Skeletal muscle satellite cell (primary cell): ENCODE results near the gene LAMA4.
"Not testable (repeated sequence)": the region's sequence is repeated elsewhere in the genome, so short reads cannot be mapped to it uniquely, and the experiment has no call there.

Experiments used
- H3K27me3 ChIP-seq: 2 replicates; pipeline ENCODE4 v1.7.0; 2013; ENCODE audit warnings: low read length; ENCODE audit not compliant: control insufficient read depth, insufficient read depth
- H3K36me3 ChIP-seq: 2 replicates; pipeline ENCODE4 v1.7.0; 2013; ENCODE audit warnings: mild to moderate bottlenecking, control low read depth, low read length; ENCODE audit not compliant: insufficient read depth
- H3K4me1 ChIP-seq: 2 replicates; pipeline ENCODE4 v1.7.0; 2013; ENCODE audit warnings: low read length; ENCODE audit not compliant: control insufficient read depth, insufficient read depth
- H3K4me2 ChIP-seq: 2 replicates; pipeline ENCODE4 v1.7.0; 2013; ENCODE audit warnings: mild to moderate bottlenecking, low read length
- H3K4me3 ChIP-seq: 2 replicates; pipeline ENCODE4 v1.7.0; 2013; ENCODE audit warnings: low read length
- H3K9ac ChIP-seq: 2 replicates; pipeline ENCODE4 v1.7.0; 2013; ENCODE audit warnings: mild to moderate bottlenecking, low read depth, low read length, moderate library complexity
- H3K9me3 ChIP-seq: replicated peaks from 2 replicates; pipeline ENCODE4 v1.7.0; 2013; ENCODE audit warnings: mild to moderate bottlenecking, control low read depth, low read length

LAMA4 gene

GRCh38 chr6:112123982-112124381 is 130.4 kb downstream of the LAMA4 start:
- Histone ChIP-seq H3K4me2 (no peak overlapping the region), H3K4me3 (no peak overlapping the region), H3K36me3 (no peaks in the 10 kb centered on the region), H3K9me3 (no peaks in the 10 kb centered on the region), H3K4me1 (no peaks in the 10 kb centered on the region), H3K27me3 (no peaks in the 10 kb centered on the region), H3K9ac (no peak overlapping the region)

GRCh38 chr6:112122756-112123155 is 131.6 kb downstream of the LAMA4 start:
- Histone ChIP-seq H3K9ac (no peak overlapping the region), H3K9me3 (no peaks in the 10 kb centered on the region), H3K36me3 (no peaks in the 10 kb centered on the region), H3K27me3 (no peaks in the 10 kb centered on the region), H3K4me3 (no peak overlapping the region), H3K4me2 (no peak overlapping the region), H3K4me1 (peaks cover 1% of the 10 kb centered on the region)

- Histone ChIP-seq H3K27me3 (no peaks in the 10 kb centered on the region), H3K4me1 (peaks cover 7% of the 10 kb centered on the region), H3K9me3 (no peaks in the 10 kb centered on the region), H3K36me3 (no peaks in the 10 kb centered on the region), H3K4me3 (no peak overlapping the region), H3K9ac (no peak overlapping the region), H3K4me2 (no peak overlapping the region)
Measured at GRCh38 chr6:112118034-112118433, 136.3 kb downstream of the LAMA4 start.

GRCh38 chr6:112117554-112117953 is 136.8 kb downstream of the LAMA4 start:
- Histone ChIP-seq H3K9me3 (no peaks in the 10 kb centered on the region), H3K4me2 (no peak overlapping the region)

GRCh38 chr6:112116221-112116620 is 138.1 kb downstream of the LAMA4 start:
- no peak overlapping the region for H3K4me3 ChIP-seq
- no peak overlapping the region for H3K4me2 ChIP-seq
- H3K9me3 ChIP-seq = no peaks in the 10 kb centered on the region
- no peaks in the 10 kb centered on the region for H3K27me3 ChIP-seq
- H3K9ac ChIP-seq = no peak overlapping the region
- H3K4me1 ChIP-seq = peaks cover 7% of the 10 kb centered on the region
- no peaks in the 10 kb centered on the region for H3K36me3 ChIP-seq

More at GRCh38 chr6:112117554-112117953, 136.8 kb downstream of the LAMA4 start:
- Histone ChIP-seq H3K36me3 (no peaks in the 10 kb centered on the region), H3K4me1 (peaks cover 7% of the 10 kb centered on the region), H3K27me3 (no peaks in the 10 kb centered on the region), H3K4me3 (no peak overlapping the region), H3K9ac (no peak overlapping the region)

GRCh38 chr6:112114577-112115223 is 139.7 kb downstream of the LAMA4 start:
- H3K9me3 ChIP-seq = no peaks in the 10 kb centered on the region
- no peak overlapping the region for H3K4me3 ChIP-seq
- no peak overlapping the region for H3K9ac ChIP-seq
- H3K27me3 ChIP-seq = no peaks in the 10 kb centered on the region
- no peak overlapping the region for H3K4me2 ChIP-seq
- H3K36me3 ChIP-seq = no peaks in the 10 kb centered on the region
- peaks cover 7% of the 10 kb centered on the region for H3K4me1 ChIP-seq

- no peaks in the 10 kb centered on the region for H3K36me3 ChIP-seq
- no peak overlapping the region for H3K4me2 ChIP-seq
- no peaks in the 10 kb centered on the region for H3K27me3 ChIP-seq
- H3K9me3 ChIP-seq = no peaks in the 10 kb centered on the region
- H3K9ac ChIP-seq = no peak overlapping the region
- no peak overlapping the region for H3K4me3 ChIP-seq
- H3K4me1 ChIP-seq = peaks cover 9% of the 10 kb centered on the region
Measured at GRCh38 chr6:112113918-112114317, 140.4 kb downstream of the LAMA4 start.

GRCh38 chr6:112113431-112113830 is 140.9 kb downstream of the LAMA4 start:
- Histone ChIP-seq H3K36me3 (no peaks in the 10 kb centered on the region), H3K9ac (no peak overlapping the region), H3K4me2 (no peak overlapping the region), H3K27me3 (no peaks in the 10 kb centered on the region), H3K4me3 (no peak overlapping the region), H3K4me1 (peaks cover 9% of the 10 kb centered on the region), H3K9me3 (no peaks in the 10 kb centered on the region)

- H3K4me3 ChIP-seq = no peak overlapping the region
- H3K4me2 ChIP-seq = no peak overlapping the region
- H3K9me3 ChIP-seq = no peaks in the 10 kb centered on the region
- H3K36me3 ChIP-seq = no peaks in the 10 kb centered on the region
- H3K9ac ChIP-seq = no peak overlapping the region
- peaks cover 2% of the 10 kb centered on the region for H3K4me1 ChIP-seq
- no peaks in the 10 kb centered on the region for H3K27me3 ChIP-seq
Measured at GRCh38 chr6:112109262-112109661, 145.1 kb downstream of the LAMA4 start.

GRCh38 chr6:112106562-112106961 is 147.8 kb downstream of the LAMA4 start:
- H3K9ac ChIP-seq = no peak overlapping the region
- no peak overlapping the region for H3K4me3 ChIP-seq
- H3K27me3 ChIP-seq = no peaks in the 10 kb centered on the region
- no peaks in the 10 kb centered on the region for H3K9me3 ChIP-seq
- H3K4me1 ChIP-seq = peaks cover 2% of the 10 kb centered on the region
- H3K4me2 ChIP-seq = no peak overlapping the region
- H3K36me3 ChIP-seq = no peaks in the 10 kb centered on the region

- not testable (repeated sequence) for H3K4me3 ChIP-seq, H3K4me2 ChIP-seq, H3K9me3 ChIP-seq, H3K9ac ChIP-seq, H3K4me1 ChIP-seq, H3K27me3 ChIP-seq, H3K36me3 ChIP-seq
Measured at GRCh38 chr6:112106026-112106425, 148.3 kb downstream of the LAMA4 start.

- Histone ChIP-seq H3K4me1 (no peaks in the 10 kb centered on the region), H3K4me2 (no peak overlapping the region), H3K9me3 (no peaks in the 10 kb centered on the region), H3K27me3 (no peaks in the 10 kb centered on the region), H3K9ac (no peak overlapping the region), H3K36me3 (peaks cover 9% of the 10 kb centered on the region), H3K4me3 (no peak overlapping the region)
Measured at GRCh38 chr6:112100561-112100960, 153.8 kb downstream of the LAMA4 start.
